Caco-2 (cell line): ENCODE measurements around the gene E2F8. TPM values are rescaled to one million over a fixed set of nuclear protein-coding genes. Genes with fewer than 3 reads are reported as not detected.
A peak's percentile ranks its signal among the peaks of the same experiment; 100 is the strongest.

Experiments used
- BruUV-seq: library from RNA; stranded (reverse); fragments of 400-500 nt; replicated peaks from 2 replicates; lab custom pipeline; 2021; lab: Mats Ljungman, UMichigan
- CTCF ChIA-PET: fragments of 300-600 bp; sonication (Branson Sonifier 250); formaldehyde crosslinking; loops from one replicate; lab custom pipeline; 2022; ENCODE audit warnings: antibody characterized with exemption; lab: Charles Lee
- POLR2A ChIA-PET: fragments of 300-600 bp; sonication (Branson Sonifier 250); formaldehyde crosslinking; loops from one replicate; lab custom pipeline; 2022; ENCODE audit warnings: antibody characterized with exemption; lab: Charles Lee
- DNase-seq, 2 experiments: peaks; one replicate each; pipeline versions ENCODE4 v3.0.0 to v3.0.0-alpha.2; 2020 to 2022
- H3K27me3 ChIP-seq: replicated peaks from 2 replicates; pipeline ENCODE4 v1.6.0; 2011; ENCODE audit warnings: low read length; ENCODE audit not compliant: control insufficient read depth, insufficient read depth
- H3K36me3 ChIP-seq: 2 replicates; pipeline ENCODE4 v1.5.1; 2011; ENCODE audit warnings: low read length; ENCODE audit not compliant: control insufficient read depth, insufficient read depth
- H3K4me1 ChIP-seq: fragments of 250-450 bp; sonication (Bioruptor Pico); 2 replicates; pipeline ENCODE4 v1.5.1; 2020; ENCODE audit warnings: mild to moderate bottlenecking
- H3K4me3 ChIP-seq: 2 replicates; pipeline ENCODE4 v1.5.1; 2011; ENCODE audit warnings: low read depth, mild to moderate bottlenecking, control low read depth, low read length
- H3K9me3 ChIP-seq: fragments of 250-450 bp; sonication (Bioruptor Pico); 2 replicates; pipeline ENCODE4 v1.5.1; 2020; ENCODE audit warnings: mild to moderate bottlenecking, moderate library complexity
- H3K27ac Mint-ChIP-seq: one replicate; pipeline ENCODE4 v1.8.0; 2022; ENCODE audit warnings: mixed read lengths; ENCODE audit not compliant: unreplicated experiment
- H3K27me3 Mint-ChIP-seq: one replicate; pipeline ENCODE4 v1.8.0; 2022; ENCODE audit warnings: mixed read lengths; ENCODE audit not compliant: insufficient read depth, unreplicated experiment
- H3K36me3 Mint-ChIP-seq: one replicate; pipeline ENCODE4 v1.8.0; 2022; ENCODE audit warnings: mild to moderate bottlenecking, mixed read lengths; ENCODE audit not compliant: insufficient read depth, unreplicated experiment
- H3K4me1 Mint-ChIP-seq: one replicate; pipeline ENCODE4 v1.8.0; 2022; ENCODE audit warnings: low read depth, mixed read lengths; ENCODE audit not compliant: unreplicated experiment
- H3K4me3 Mint-ChIP-seq: one replicate; pipeline ENCODE4 v1.8.0; 2022; ENCODE audit warnings: mild to moderate bottlenecking, moderate library complexity, mixed read lengths; ENCODE audit not compliant: unreplicated experiment
- H3K9me3 Mint-ChIP-seq: one replicate; pipeline ENCODE4 v1.8.0; 2022; ENCODE audit warnings: mixed read lengths; ENCODE audit not compliant: unreplicated experiment
- intact Hi-C: fragments of 100-400 bp; cut with micrococcal nuclease; formaldehyde crosslinking; loops from one replicate; pipeline ENCODE4 v1.10.0; 2022; ENCODE audit not compliant: unreplicated experiment
- total RNA-seq: library from RNA; stranded (reverse); gene quantifications from 2 replicates; pipeline ENCODE4 v1.2.3, GENCODE V29; 2022
- TF ChIP-seq, protein P1 (sequence below), 2 experiments: fragments of 200-600 bp in 1 of 2; IDR thresholded peaks; 1 replicate in 1 of 2; 2 replicates in 1 of 2; pipeline versions ENCODE4 v1.5.1 to v1.8.0; 2011 to 2022; ENCODE audit warnings: antibody characterized with exemption in 1 of 2, control low read depth in 1 of 2, inconsistent platforms in 1 of 2, low read depth in 1 of 2, low read length in 1 of 2, mild to moderate bottlenecking in 1 of 2, moderate library complexity in 1 of 2; ENCODE audit not compliant: insufficient read depth in 1 of 2, severe bottlenecking in 1 of 2, unreplicated experiment in 1 of 2

E2F8 gene
- total RNA-seq, 1 experiment from 2014 or later = 38.1 TPM

DNA sequence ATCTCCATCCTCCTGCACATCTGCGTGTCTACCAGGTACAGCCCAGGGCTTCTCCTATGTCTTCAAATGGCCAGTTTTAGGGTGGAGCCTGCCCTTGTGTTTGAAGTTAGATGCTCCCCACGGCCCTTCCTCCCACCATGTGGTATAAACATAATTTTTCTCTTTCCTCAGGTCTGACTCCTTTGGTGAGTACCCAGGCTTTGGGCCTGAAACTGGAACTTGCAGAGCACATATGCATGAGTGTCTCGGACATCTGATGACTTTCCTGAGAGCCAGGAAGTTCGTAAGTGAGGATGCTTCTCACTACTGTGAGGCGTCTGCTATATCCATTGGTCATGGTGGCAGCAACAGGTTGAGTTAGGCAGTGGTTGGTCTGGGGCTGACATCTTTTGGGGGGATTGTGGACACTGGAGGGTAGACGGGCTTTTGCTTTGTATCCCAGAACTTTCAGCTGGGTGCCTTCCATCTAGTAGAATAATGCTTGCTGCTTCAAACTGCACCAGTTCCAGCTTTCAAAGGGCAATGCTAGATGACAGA is 55.2 kb downstream of the E2F8 start:
- H3K9me3 ChIP-seq = no peaks in the 10 kb centered on the region
- no TSS peak for BruUV-seq
- no peaks in the 10 kb centered on the region for H3K4me1 ChIP-seq
- TF ChIP-seq, protein P1, sequence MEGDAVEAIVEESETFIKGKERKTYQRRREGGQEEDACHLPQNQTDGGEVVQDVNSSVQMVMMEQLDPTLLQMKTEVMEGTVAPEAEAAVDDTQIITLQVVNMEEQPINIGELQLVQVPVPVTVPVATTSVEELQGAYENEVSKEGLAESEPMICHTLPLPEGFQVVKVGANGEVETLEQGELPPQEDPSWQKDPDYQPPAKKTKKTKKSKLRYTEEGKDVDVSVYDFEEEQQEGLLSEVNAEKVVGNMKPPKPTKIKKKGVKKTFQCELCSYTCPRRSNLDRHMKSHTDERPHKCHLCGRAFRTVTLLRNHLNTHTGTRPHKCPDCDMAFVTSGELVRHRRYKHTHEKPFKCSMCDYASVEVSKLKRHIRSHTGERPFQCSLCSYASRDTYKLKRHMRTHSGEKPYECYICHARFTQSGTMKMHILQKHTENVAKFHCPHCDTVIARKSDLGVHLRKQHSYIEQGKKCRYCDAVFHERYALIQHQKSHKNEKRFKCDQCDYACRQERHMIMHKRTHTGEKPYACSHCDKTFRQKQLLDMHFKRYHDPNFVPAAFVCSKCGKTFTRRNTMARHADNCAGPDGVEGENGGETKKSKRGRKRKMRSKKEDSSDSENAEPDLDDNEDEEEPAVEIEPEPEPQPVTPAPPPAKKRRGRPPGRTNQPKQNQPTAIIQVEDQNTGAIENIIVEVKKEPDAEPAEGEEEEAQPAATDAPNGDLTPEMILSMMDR (IDR thresholded peaks at IDR 0.05; ENCODE audit: insufficient read depth in 1 of 2, low read depth in 1 of 2, low read length in 1 of 2, severe bottlenecking in 1 of 2, unreplicated experiment in 1 of 2) = no peak
- H3K36me3 Mint-ChIP-seq = no peaks in the 10 kb centered on the region
- no peaks in the 10 kb centered on the region for H3K36me3 ChIP-seq
- H3K9me3 Mint-ChIP-seq = peaks cover 9% of the 10 kb centered on the region
- ChIA-PET CTCF (no interaction called here), POLR2A (no interaction called here)
- no peak overlapping the region for H3K27ac Mint-ChIP-seq
- DNase-seq = no peak
- no peak overlapping the region for H3K4me3 Mint-ChIP-seq
- intact Hi-C loops = no loop called here
- no peak overlapping the region for H3K4me3 ChIP-seq
- no peaks in the 10 kb centered on the region for H3K27me3 Mint-ChIP-seq
- no peaks in the 10 kb centered on the region for H3K27me3 ChIP-seq
- H3K4me1 Mint-ChIP-seq = no peaks in the 10 kb centered on the region

GRCh38 chr11:19185036-19185435 is 55.7 kb downstream of the E2F8 start:
- BruUV-seq = no TSS peak
- H3K4me3 Mint-ChIP-seq = no peak overlapping the region
- no peaks in the 10 kb centered on the region for H3K4me1 ChIP-seq
- no peak overlapping the region for H3K27ac Mint-ChIP-seq
- ChIA-PET POLR2A (no interaction called here), CTCF (no interaction called here)
- H3K9me3 ChIP-seq = no peaks in the 10 kb centered on the region
- no peaks in the 10 kb centered on the region for H3K4me1 Mint-ChIP-seq
- H3K36me3 Mint-ChIP-seq = no peaks in the 10 kb centered on the region
- H3K9me3 Mint-ChIP-seq = peaks cover 9% of the 10 kb centered on the region
- no peak for DNase-seq
- intact Hi-C loops = no loop called here
- no peaks in the 10 kb centered on the region for H3K36me3 ChIP-seq
- no peak overlapping the region for H3K4me3 ChIP-seq
- no peaks in the 10 kb centered on the region for H3K27me3 ChIP-seq
- TF ChIP-seq, protein P1 (IDR thresholded peaks at IDR 0.05; ENCODE audit: insufficient read depth in 1 of 2, low read depth in 1 of 2, low read length in 1 of 2, severe bottlenecking in 1 of 2, unreplicated experiment in 1 of 2) = no peak
- H3K27me3 Mint-ChIP-seq = no peaks in the 10 kb centered on the region

- no peaks in the 10 kb centered on the region for H3K36me3 ChIP-seq
- peaks cover 9% of the 10 kb centered on the region for H3K9me3 Mint-ChIP-seq
- H3K27me3 ChIP-seq = no peaks in the 10 kb centered on the region
- TF ChIP-seq, protein P1 (IDR thresholded peaks at IDR 0.05; ENCODE audit: insufficient read depth in 1 of 2, low read depth in 1 of 2, low read length in 1 of 2, severe bottlenecking in 1 of 2, unreplicated experiment in 1 of 2) = no peak
- no peak overlapping the region for H3K4me3 Mint-ChIP-seq
- H3K9me3 ChIP-seq = no peaks in the 10 kb centered on the region
- H3K4me3 ChIP-seq = no peak overlapping the region
- POLR2A ChIA-PET = no interaction called here
- H3K36me3 Mint-ChIP-seq = no peaks in the 10 kb centered on the region
- DNase-seq = no peak
- CTCF ChIA-PET = no interaction called here
- peak overlapping the region; percentile 8 for H3K27ac Mint-ChIP-seq
- no TSS peak for BruUV-seq
- no peaks in the 10 kb centered on the region for H3K4me1 ChIP-seq
- no peaks in the 10 kb centered on the region for H3K27me3 Mint-ChIP-seq
- intact Hi-C loops = no loop called here
- peaks cover 3% of the 10 kb centered on the region for H3K4me1 Mint-ChIP-seq
These were observed 57.1 kb downstream of the E2F8 start for GRCh38 chr11:19183646-19184045.
